B cell (primary cell): ENCODE results near the gene LYPD8.

Source experiments
- CTCF ChIP-seq: fragments of 200-600 bp; IDR thresholded peaks from one replicate; pipeline ENCODE4 v1.8.0; 2022; ENCODE audit warnings: antibody characterized with exemption, mild to moderate bottlenecking
- EZH2 ChIP-seq: IDR thresholded peaks from 2 replicates; pipeline ENCODE4 v1.6.1; 2012; ENCODE audit warnings: borderline replicate concordance, low read depth, mild to moderate bottlenecking, moderate library complexity, low read length; ENCODE audit not compliant: insufficient read depth, poor library complexity, severe bottlenecking

- TF ChIP-seq CTCF (no peak), EZH2 (no peak)
These were observed 24.8 kb downstream of the LYPD8 start for GRCh38 chr1:248730507-248731335.
